ENCODE data around the gene APOB. TPM values are rescaled to one million over a fixed set of nuclear protein-coding genes. Genes with fewer than 3 reads are reported as not detected.

Gene APOB
- total and polyA plus RNA-seq, 2 of the 8 experiments (the other 6 are each of a cell fraction or from before 2014, with no cell fraction given), result 0.15 to 0.61 TPM

DNA sequence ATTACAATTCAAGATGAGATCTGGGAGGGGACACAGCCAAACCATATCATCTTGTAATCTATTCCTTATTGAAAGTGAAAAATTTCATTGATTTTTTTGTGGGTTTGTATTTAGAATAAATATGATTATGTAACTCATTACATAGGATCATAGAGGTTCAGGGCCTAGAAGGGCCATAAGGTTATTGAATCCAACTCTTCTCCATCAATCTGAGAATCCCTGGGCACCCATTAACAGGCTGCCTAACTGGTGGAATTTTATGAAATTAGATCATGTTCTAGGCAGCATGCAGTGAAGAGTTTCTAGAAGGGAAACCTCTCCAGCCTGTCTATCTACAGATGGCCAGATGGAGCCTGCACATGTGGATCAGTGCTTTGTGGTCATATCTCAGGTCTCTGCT, 6.3 kb upstream of the APOB start:
- H2BK15ac ChIP-seq (ENCODE audit: low read length), result no peak overlapping the region
- H2BK12ac ChIP-seq (ENCODE audit: low read depth, low read length), result no peak overlapping the region
- H3K9ac ChIP-seq (replicated peaks in 1 of 4; ENCODE audit: extremely low read depth in 1 of 4, low read depth in 3 of 4, low read length in 3 of 4), result no peak overlapping the region
- H2AK5ac ChIP-seq (ENCODE audit: low read depth, low read length), result no peak overlapping the region
- H3K9me3 ChIP-seq (ENCODE audit: insufficient read depth in 2 of 2, low read depth in 1 of 2, low read length in 1 of 2), result no peaks in the 10 kb centered on the region
- H3K4ac ChIP-seq (replicated peaks; ENCODE audit: insufficient read length, low read depth, low read length), result no peak overlapping the region
- CTCF ChIA-PET (ENCODE audit: partially characterized antibody), result no interaction called here
- peaks cover 0 to 1% (median 0%) of the 10 kb centered on the region in 4 experiments; a peak in 1 of 7 replicates for H3K27me3 ChIP-seq (replicated peaks in 1 of 4; ENCODE audit: control insufficient read depth in 3 of 4, extremely low read depth in 1 of 4, insufficient read depth in 3 of 4, low read length in 3 of 4)
- H3K4me3 ChIP-seq (ENCODE audit: extremely low read depth in 1 of 4, insufficient read depth in 2 of 4, low read depth in 3 of 4, low read length in 4 of 4), result no peak overlapping the region
- H4K5ac ChIP-seq (ENCODE audit: insufficient read length, low read depth, low read length), result no peak overlapping the region
- no peak overlapping the region for H2BK120ac ChIP-seq (replicated peaks; ENCODE audit: low read depth, low read length)
- no peak overlapping the region for H2BK20ac ChIP-seq (ENCODE audit: low read length)
- H3K36me3 ChIP-seq (ENCODE audit: control insufficient read depth in 2 of 4, insufficient read depth in 4 of 4, low read length in 3 of 4), result no peaks in the 10 kb centered on the region
- H3K56ac ChIP-seq (replicated peaks; ENCODE audit: insufficient read length, low read depth, low read length), result no peak overlapping the region
- H3K4me2 ChIP-seq (ENCODE audit: insufficient read depth in 1 of 2, low read depth in 2 of 2, low read length in 2 of 2), result no peak overlapping the region
- POLR2A ChIA-PET (ENCODE audit: partially characterized antibody), result no interaction called here
- TF ChIP-seq RFX5 (IDR thresholded peaks at IDR 0.05; ENCODE audit: borderline replicate concordance, low read depth, low read length) (no peak), TCF12 (IDR thresholded peaks at IDR 0.05; ENCODE audit: low read depth, low read length) (no peak), BCL11A (IDR thresholded peaks at IDR 0.05; ENCODE audit: low read depth in 2 of 2, low read length in 2 of 2) (no peak), POLR2AphosphoS5 (IDR thresholded peaks at IDR 0.05; ENCODE audit: low read depth, low read length) (no peak), SRF (IDR thresholded peaks at IDR 0.05; ENCODE audit: low read depth, low read length) (no peak), NRF1 (IDR thresholded peaks at IDR 0.05; ENCODE audit: low read depth, low read length) (no peak)
- TF ChIP-seq, protein P1, sequence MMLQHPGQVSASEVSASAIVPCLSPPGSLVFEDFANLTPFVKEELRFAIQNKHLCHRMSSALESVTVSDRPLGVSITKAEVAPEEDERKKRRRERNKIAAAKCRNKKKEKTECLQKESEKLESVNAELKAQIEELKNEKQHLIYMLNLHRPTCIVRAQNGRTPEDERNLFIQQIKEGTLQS (IDR thresholded peaks at IDR 0.05; ENCODE audit: insufficient read depth, low read depth, low read length), result no peak
- no peaks in the 10 kb centered on the region for H3K79me2 ChIP-seq (ENCODE audit: control insufficient read depth in 1 of 2, insufficient read depth in 2 of 2, low read length in 2 of 2)
- no peak overlapping the region for H3K14ac ChIP-seq (ENCODE audit: insufficient read length)
- H3K79me1 ChIP-seq (ENCODE audit: low read depth, low read length), result no peaks in the 10 kb centered on the region
- no peak overlapping the region for H2BK5ac ChIP-seq (ENCODE audit: low read depth, low read length)
- H3K27ac ChIP-seq (ENCODE audit: low read depth, low read length), result no peak overlapping the region
- no peak overlapping the region for H4K91ac ChIP-seq (replicated peaks; ENCODE audit: insufficient read length, low read length)
- no peak overlapping the region for H3K18ac ChIP-seq (ENCODE audit: extremely low read depth, low read length)
- H3K4me1 ChIP-seq (replicated peaks in 1 of 4; ENCODE audit: control insufficient read depth in 3 of 4, insufficient read depth in 4 of 4, low read length in 3 of 4), result peaks cover 0 to 10% (median 6%) of the 10 kb centered on the region in 4 experiments; a peak in 4 of 7 replicates
- H2AFZ ChIP-seq (ENCODE audit: low read length), result no peak overlapping the region
- no peaks in the 10 kb centered on the region for H4K20me1 ChIP-seq (replicated peaks in 1 of 2; ENCODE audit: control insufficient read depth in 1 of 2, insufficient read depth in 2 of 2, low read length in 2 of 2)
- FAIRE-seq (no peak), DNase-seq (ENCODE audit: low read depth in 1 of 2, low spot score in 2 of 2) (peak in 1 of 2 experiments; percentile 3)
- no peaks in the 10 kb centered on the region for H3K23me2 ChIP-seq (ENCODE audit: low read depth, low read length)
- H3K23ac ChIP-seq (ENCODE audit: insufficient read length), result no peak overlapping the region
- no peak overlapping the region for H4K8ac ChIP-seq (ENCODE audit: extremely low read depth, insufficient read depth, low read length)

Measured in H1 (cell line).